ENCODE measurements around the gene PFAS.

DNA sequence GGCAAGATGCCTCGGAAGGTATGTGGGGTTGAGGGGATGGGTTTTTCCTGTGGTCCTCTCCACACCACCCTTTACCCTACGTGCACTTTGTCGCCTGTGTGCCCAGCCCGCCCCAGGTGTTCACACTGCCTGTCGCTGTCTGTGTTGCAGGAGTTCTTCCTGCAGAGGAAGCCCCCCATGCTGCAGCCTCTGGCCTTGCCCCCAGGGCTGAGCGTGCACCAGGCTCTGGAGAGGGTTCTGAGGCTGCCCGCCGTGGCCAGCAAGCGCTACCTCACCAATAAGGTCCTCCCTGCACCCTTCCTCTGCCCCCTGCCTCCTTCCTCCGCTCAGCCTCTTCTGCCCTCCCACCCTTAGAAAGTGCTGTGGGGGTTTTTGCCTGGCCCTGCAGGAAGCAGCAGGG lies 15.2 kb downstream of the PFAS start:
- no peak for TF ChIP-seq POLR2A (IDR thresholded peaks at IDR 0.05)
- no peak for TF ChIP-seq CTCF (IDR thresholded peaks at IDR 0.05 in 8 of 11, conservative IDR thresholded peaks at IDR 0.05 in 3 of 11)
